SK-N-SH treated with all-trans-retinoic acid at 6 μM for 48 hours (cell line): ENCODE results near the gene EDAR.

Source experiments
- ATAC-seq: fragments of 200-7000 bp; cut with Tn5 transposase; 3 replicates; pipeline ENCODE4 v1.9.1; 2020; ENCODE audit warnings: mild to moderate bottlenecking, moderate library complexity
- ARNTL ChIP-seq: fragments of 450-650 bp; formaldehyde crosslinking; IDR thresholded peaks from 2 replicates; pipeline ENCODE4 v1.5.0; 2020; ENCODE audit warnings: low read depth, mild to moderate bottlenecking, moderate library complexity, borderline replicate concordance
- BACH2 ChIP-seq: fragments of 250-450 bp; sonication (Bioruptor Pico); IDR thresholded peaks from 2 replicates; pipeline ENCODE4 v1.9.0; 2021; ENCODE audit warnings: mild to moderate bottlenecking, borderline replicate concordance
- CREB5 ChIP-seq: fragments of 250-450 bp; sonication (Bioruptor Pico); IDR thresholded peaks from 2 replicates; pipeline ENCODE4 v1.5.1; 2020; ENCODE audit warnings: low read depth, mild to moderate bottlenecking, moderate library complexity
- CSDC2 ChIP-seq: fragments of 250-450 bp; sonication (Bioruptor Pico); IDR thresholded peaks from 2 replicates; pipeline ENCODE4 v1.5.0; 2020; ENCODE audit warnings: mild to moderate bottlenecking, moderate library complexity
- CSRNP3 ChIP-seq: fragments of 250-450 bp; sonication (Bioruptor Pico); IDR thresholded peaks from 2 replicates; pipeline ENCODE4 v1.5.1; 2021; ENCODE audit warnings: mild to moderate bottlenecking, moderate library complexity
- ESRRG ChIP-seq: fragments of 250-450 bp; sonication (Bioruptor Pico); IDR thresholded peaks from 2 replicates; pipeline ENCODE4 v1.6.1; 2021; ENCODE audit warnings: mild to moderate bottlenecking
- GLIS3 ChIP-seq: fragments of 250-450 bp; sonication (Bioruptor Pico); IDR thresholded peaks from 2 replicates; pipeline ENCODE4 v1.5.0; 2020; ENCODE audit warnings: mild to moderate bottlenecking, moderate library complexity
- OSR1 ChIP-seq: fragments of 250-450 bp; sonication (Bioruptor Pico); IDR thresholded peaks from 2 replicates; pipeline ENCODE4 v1.8.0; 2022; ENCODE audit warnings: moderate library complexity, mild to moderate bottlenecking, inconsistent platforms
- PATZ1 ChIP-seq: fragments of 250-450 bp; sonication (Bioruptor Pico); IDR thresholded peaks from 2 replicates; pipeline ENCODE4 v1.8.0; 2020; ENCODE audit warnings: mild to moderate bottlenecking, moderate library complexity, borderline replicate concordance
- POU6F1 ChIP-seq: fragments of 250-450 bp; sonication (Bioruptor Pico); IDR thresholded peaks from 2 replicates; pipeline ENCODE4 v1.8.0; 2021; ENCODE audit warnings: low read depth, mild to moderate bottlenecking, moderate library complexity, borderline replicate concordance
- PPARA ChIP-seq: fragments of 250-450 bp; sonication (Bioruptor Pico); IDR thresholded peaks from 2 replicates; pipeline ENCODE4 v1.5.0; 2020; ENCODE audit warnings: mild to moderate bottlenecking, borderline replicate concordance
- RARB ChIP-seq: fragments of 250-450 bp; sonication (Bioruptor Pico); IDR thresholded peaks from 2 replicates; pipeline ENCODE4 v1.8.0; 2021; ENCODE audit warnings: mild to moderate bottlenecking, moderate library complexity
- SNAI2 ChIP-seq: fragments of 250-450 bp; sonication (Bioruptor Pico); IDR thresholded peaks from 2 replicates; pipeline ENCODE4 v1.5.0; 2020; ENCODE audit warnings: mild to moderate bottlenecking, moderate library complexity
- TCF4 ChIP-seq: fragments of 250-450 bp; sonication (Bioruptor Pico); IDR thresholded peaks from 2 replicates; pipeline ENCODE4 v1.8.0; 2021; ENCODE audit warnings: mild to moderate bottlenecking, moderate library complexity, borderline replicate concordance
- TSHZ2 ChIP-seq: fragments of 250-450 bp; sonication (Bioruptor Pico); IDR thresholded peaks from 2 replicates; pipeline ENCODE4 v1.5.0; 2020; ENCODE audit warnings: mild to moderate bottlenecking, moderate library complexity
- ZC3H10 ChIP-seq: fragments of 250-450 bp; sonication (Bioruptor Pico); IDR thresholded peaks from 2 replicates; pipeline ENCODE4 v1.5.1; 2021; ENCODE audit warnings: mild to moderate bottlenecking, moderate library complexity
- ZFP3 ChIP-seq: fragments of 250-450 bp; sonication (Bioruptor Pico); IDR thresholded peaks from 2 replicates; pipeline ENCODE4 v1.5.0; 2020; ENCODE audit warnings: mild to moderate bottlenecking, moderate library complexity
- ZFP30 ChIP-seq: fragments of 450-650 bp; formaldehyde crosslinking; IDR thresholded peaks from 2 replicates; pipeline ENCODE4 v1.5.0; 2022; ENCODE audit warnings: mild to moderate bottlenecking, moderate library complexity
- ZNF565 ChIP-seq: fragments of 450-650 bp; formaldehyde crosslinking; conservative IDR thresholded peaks from 2 replicates; pipeline ENCODE4 v1.5.0; 2020; ENCODE audit warnings: low read depth, mild to moderate bottlenecking, moderate library complexity
- ZNF70 ChIP-seq: fragments of 450-650 bp; formaldehyde crosslinking; IDR thresholded peaks from 2 replicates; pipeline ENCODE4 v1.5.0; 2020; ENCODE audit warnings: mild to moderate bottlenecking, moderate library complexity
- ZNF8 ChIP-seq: fragments of 450-650 bp; formaldehyde crosslinking; IDR thresholded peaks from 2 replicates; pipeline ENCODE4 v1.5.0; 2020; ENCODE audit warnings: mild to moderate bottlenecking, moderate library complexity

EDAR gene

GRCh38 chr2:108970369-108970768 lies 18.7 kb downstream of the EDAR start (continued):
- TF ChIP-seq POU6F1 (CRISPR knock-in tag) = no peak

GRCh38 chr2:108969856-108970255 lies 19.2 kb downstream of the EDAR start:
- TF ChIP-seq ZNF8 (CRISPR knock-in tag) (no peak), ESRRG (no peak), OSR1 (CRISPR knock-in tag) (no peak), ARNTL (CRISPR knock-in tag) (no peak), ZC3H10 (CRISPR knock-in tag) (no peak), RARB (CRISPR knock-in tag) (no peak), PPARA (CRISPR knock-in tag) (no peak), CSRNP3 (CRISPR knock-in tag) (no peak), ZNF70 (CRISPR knock-in tag) (no peak)
- no peak for ATAC-seq

GRCh38 chr2:108968619-108969018 lies 20.4 kb downstream of the EDAR start:
- no peak for TF ChIP-seq ZNF8 (CRISPR knock-in tag)
- TF ChIP-seq BACH2 (CRISPR knock-in tag) = no peak
- no peak for TF ChIP-seq ZC3H10 (CRISPR knock-in tag)
- no peak for TF ChIP-seq ZFP30 (CRISPR knock-in tag)
- no peak for ATAC-seq

- no peak for ATAC-seq
- TF ChIP-seq PATZ1 (CRISPR knock-in tag) = no peak
- TF ChIP-seq GLIS3 = no peak
- TF ChIP-seq ZFP3 (CRISPR knock-in tag) = no peak
- TF ChIP-seq RARB (CRISPR knock-in tag) = no peak
- no peak for TF ChIP-seq TCF4 (CRISPR knock-in tag)
- TF ChIP-seq POU6F1 (CRISPR knock-in tag) = no peak
- TF ChIP-seq PPARA (CRISPR knock-in tag) = no peak
- TF ChIP-seq TSHZ2 (CRISPR knock-in tag) = no peak
- no peak for TF ChIP-seq ZC3H10 (CRISPR knock-in tag)
- no peak for TF ChIP-seq ZNF8 (CRISPR knock-in tag)
- TF ChIP-seq ZNF565 = no peak
- no peak for TF ChIP-seq CREB5 (CRISPR knock-in tag)
- TF ChIP-seq CSRNP3 (CRISPR knock-in tag) = no peak
- no peak for TF ChIP-seq BACH2 (CRISPR knock-in tag)
- no peak for TF ChIP-seq CSDC2
- no peak for TF ChIP-seq ESRRG
- no peak for TF ChIP-seq OSR1 (CRISPR knock-in tag)
- no peak for TF ChIP-seq SNAI2 (CRISPR knock-in tag)
- TF ChIP-seq, all 23 proteins: peak for 0
Observed at GRCh38 chr2:108967757-108968156, 21.3 kb downstream of the EDAR start.
